ENCODE measurements around the gene GPR107.

GRCh38 chr9:130034570-130034969, 19.1 kb upstream of the GPR107 start:
- no peak for TF ChIP-seq CTCF (IDR thresholded peaks at IDR 0.05)
- no peak for TF ChIP-seq POLR2A (IDR thresholded peaks at IDR 0.05)

Measured in lower leg skin (tissue), 3 donors.